GM18505 (cell line): Measurements from ENCODE around the gene ARL13A.

Experiments
- ATAC-seq: cut with Tn5 transposase; IDR thresholded peaks from one replicate; pipeline ENCODE4 v1.9.1; 2021; ENCODE audit not compliant: unreplicated experiment
- POLR2A ChIP-seq: IDR thresholded peaks from 4 replicates; pipeline ENCODE4 v1.6.1; 2011; ENCODE audit warnings: borderline replicate concordance; ENCODE audit not compliant: insufficient read depth, insufficient read length; ENCODE audit errors: extremely low read depth

ARL13A gene

GRCh38 chrX:101022020-101022419, 52.5 kb downstream of the ARL13A start:
- TF ChIP-seq POLR2A: no peak
- ATAC-seq: no peak

- ATAC-seq: no peak
- TF ChIP-seq POLR2A: no peak
Observed at GRCh38 chrX:101025126-101025525, 55.6 kb downstream of the ARL13A start.

- ATAC-seq: no peak
- no peak for TF ChIP-seq POLR2A
Observed at GRCh38 chrX:101028562-101028961, 59.1 kb downstream of the ARL13A start.

- TF ChIP-seq POLR2A: no peak
- ATAC-seq: no peak
Observed at GRCh38 chrX:101029665-101030064, 60.2 kb downstream of the ARL13A start.

- no peak for ATAC-seq
- TF ChIP-seq POLR2A: no peak
Observed at GRCh38 chrX:101037231-101037630, 67.7 kb downstream of the ARL13A start.

GRCh38 chrX:101040197-101040596, 70.7 kb downstream of the ARL13A start:
- ATAC-seq: no peak
- no peak for TF ChIP-seq POLR2A
